AG04449 (cell line): ENCODE data around the gene AP3D1.

ENCODE experiments used
- CTCF ChIA-PET: fragments of 350-600 bp; formaldehyde crosslinking; extraction: SDS; loops from one replicate; lab custom pipeline; 2021; ENCODE audit warnings: antibody characterized with exemption; lab: Yijun Ruan, JAX
- POLR2A ChIA-PET: fragments of 400-600, 350-600 bp; formaldehyde crosslinking; extraction: SDS; loops from one replicate; lab custom pipeline; 2020; ENCODE audit warnings: antibody characterized with exemption, inconsistent platforms; lab: Yijun Ruan, JAX
- DNase-seq: peaks from one replicate; pipeline ENCODE4 v3.0.0-alpha.2; 2010; ENCODE audit warnings: low read depth, low spot score
- H3K4me3 ChIP-seq: 2 replicates; pipeline ENCODE4 v1.5.1; 2011; ENCODE audit warnings: low read depth, mild to moderate bottlenecking, control low read depth, low read length
- TF ChIP-seq, protein P1 (sequence below): IDR thresholded peaks from one replicate; pipeline ENCODE4 v1.5.1; 2011; ENCODE audit warnings: mild to moderate bottlenecking, moderate library complexity, low read length, control low read depth, inconsistent platforms; ENCODE audit not compliant: insufficient read depth; ENCODE audit errors: missing control alignments

The AP3D1 gene

DNA sequence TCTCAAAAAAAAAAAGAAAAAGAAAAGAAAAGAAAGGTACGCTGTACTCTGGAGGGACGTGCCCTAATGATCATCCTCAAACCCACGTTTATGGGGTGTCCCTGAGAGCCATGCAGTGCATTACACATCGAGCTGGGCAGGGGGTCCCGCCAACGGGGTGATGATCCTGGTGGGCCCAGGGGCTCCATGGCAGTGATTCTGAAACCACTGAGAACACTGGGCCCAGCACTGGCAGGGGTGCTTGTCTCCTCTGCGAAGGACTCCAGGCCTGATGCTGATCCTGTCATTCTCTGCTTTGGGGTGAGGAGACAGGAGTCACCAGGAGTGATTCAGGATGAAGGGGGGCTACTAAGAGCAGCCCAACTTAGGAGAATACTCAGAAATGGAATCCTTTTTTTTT, 74.0 kb downstream of the AP3D1 start:
- no peak for DNase-seq
- H3K4me3 ChIP-seq: no peak overlapping the region
- POLR2A ChIA-PET: no interaction called here
- CTCF ChIA-PET: interaction anchor here (2.4 kb wide), 1 partner anchor 8 kb away, joined by 16 read pairs; no protein-coding TSS in a partner anchor
- TF ChIP-seq, protein P1, sequence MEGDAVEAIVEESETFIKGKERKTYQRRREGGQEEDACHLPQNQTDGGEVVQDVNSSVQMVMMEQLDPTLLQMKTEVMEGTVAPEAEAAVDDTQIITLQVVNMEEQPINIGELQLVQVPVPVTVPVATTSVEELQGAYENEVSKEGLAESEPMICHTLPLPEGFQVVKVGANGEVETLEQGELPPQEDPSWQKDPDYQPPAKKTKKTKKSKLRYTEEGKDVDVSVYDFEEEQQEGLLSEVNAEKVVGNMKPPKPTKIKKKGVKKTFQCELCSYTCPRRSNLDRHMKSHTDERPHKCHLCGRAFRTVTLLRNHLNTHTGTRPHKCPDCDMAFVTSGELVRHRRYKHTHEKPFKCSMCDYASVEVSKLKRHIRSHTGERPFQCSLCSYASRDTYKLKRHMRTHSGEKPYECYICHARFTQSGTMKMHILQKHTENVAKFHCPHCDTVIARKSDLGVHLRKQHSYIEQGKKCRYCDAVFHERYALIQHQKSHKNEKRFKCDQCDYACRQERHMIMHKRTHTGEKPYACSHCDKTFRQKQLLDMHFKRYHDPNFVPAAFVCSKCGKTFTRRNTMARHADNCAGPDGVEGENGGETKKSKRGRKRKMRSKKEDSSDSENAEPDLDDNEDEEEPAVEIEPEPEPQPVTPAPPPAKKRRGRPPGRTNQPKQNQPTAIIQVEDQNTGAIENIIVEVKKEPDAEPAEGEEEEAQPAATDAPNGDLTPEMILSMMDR: no peak

GRCh38 chr19:2076526-2076944, 74.8 kb downstream of the AP3D1 start:
- ChIA-PET POLR2A (no interaction called here), CTCF (interaction anchor here (0.9 kb wide), 1 partner anchor 57 kb away, joined by 3 read pairs; no protein-coding TSS in a partner anchor)
- H3K4me3 ChIP-seq: no peak overlapping the region
- DNase-seq: no peak
- TF ChIP-seq, protein P1: no peak

DNA sequence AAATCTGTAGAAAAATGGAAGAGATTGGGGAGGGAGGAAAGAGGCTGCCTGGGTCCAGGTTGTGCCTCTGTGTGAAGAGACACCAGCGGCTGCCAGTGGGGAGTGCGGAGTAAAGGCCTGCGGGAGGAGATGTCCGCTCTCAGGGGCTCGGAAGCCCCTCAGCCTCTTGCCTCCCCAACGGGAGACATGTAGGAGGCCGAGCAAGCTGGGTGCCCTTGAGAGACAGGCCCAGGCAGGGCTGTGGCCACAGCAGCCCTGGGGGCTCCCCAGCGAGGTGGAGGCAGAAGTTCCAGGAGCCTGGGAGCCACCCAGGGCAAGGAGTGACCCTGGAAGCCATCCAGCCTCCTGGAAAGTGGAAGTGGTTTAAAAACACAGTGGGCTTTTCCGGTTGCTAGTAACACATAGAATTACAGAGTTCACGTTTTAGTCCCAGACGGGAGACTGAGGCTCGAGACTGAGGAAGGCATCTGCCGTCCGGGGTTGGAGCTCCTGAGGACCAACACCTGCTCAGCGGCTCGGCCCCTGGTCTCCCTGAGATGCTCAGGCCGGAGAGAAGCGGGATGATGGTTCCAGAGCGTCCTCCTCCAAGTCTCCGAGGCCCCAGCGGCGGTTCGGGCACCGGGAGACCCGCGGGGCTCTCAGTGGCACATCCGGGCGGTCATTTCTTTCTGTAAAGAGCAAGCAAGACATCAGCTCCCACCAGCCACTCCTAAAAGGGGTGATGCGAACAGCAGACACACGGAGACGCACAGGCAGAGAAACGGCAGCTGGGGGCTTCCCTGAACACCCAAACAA, 78.4 kb downstream of the AP3D1 start:
- no peak overlapping the region for H3K4me3 ChIP-seq
- TF ChIP-seq, protein P1: no peak
- CTCF ChIA-PET: interaction anchor here (0.9 kb wide), 1 partner anchor 8 kb away, joined by 3 read pairs; no protein-coding TSS in a partner anchor
- no peak for DNase-seq
- POLR2A ChIA-PET: no interaction called here

- DNase-seq: no peak
- POLR2A ChIA-PET: no interaction called here
- TF ChIP-seq, protein P1: no peak
- CTCF ChIA-PET: interaction anchor here (1.0 to 4.4 kb wide), 6 partner anchors 10 to 143 kb away, joined by 4 to 56 read pairs (median 7); no protein-coding TSS in a partner anchor
- H3K4me3 ChIP-seq: no peak overlapping the region
Observed at GRCh38 chr19:2070986-2071673, 80.2 kb downstream of the AP3D1 start.

GRCh38 chr19:2070436-2070827, 80.9 kb downstream of the AP3D1 start:
- POLR2A ChIA-PET: no interaction called here
- CTCF ChIA-PET: interaction anchor here (0.7 to 4.4 kb wide), 21 partner anchors 8 to 142 kb away, joined by 3 to 56 read pairs (median 5); no protein-coding TSS in a partner anchor
- DNase-seq: no peak
- no peak overlapping the region for H3K4me3 ChIP-seq
- TF ChIP-seq, protein P1: no peak
